Activated CD4-positive, alpha-beta T cell treated with anti-CD3 and anti-CD28 coated beads, Interleukin-2, amount 50 U/mL, for 4 hours (primary cell): Measurements from ENCODE around the gene IMPG1.

Experiments used
- DNase-seq, 2 experiments: peaks; one replicate each; pipeline ENCODE4 v3.0.0-alpha.2; 2020

The IMPG1 gene

GRCh38 chr6:75884822-75885221, 187.6 kb downstream of the IMPG1 start:
- DNase-seq: no peak

- DNase-seq: no peak
Observed at GRCh38 chr6:75882734-75883133, 189.7 kb downstream of the IMPG1 start.

- DNase-seq: no peak
Observed at GRCh38 chr6:75880305-75880704, 192.2 kb downstream of the IMPG1 start.

- DNase-seq: no peak
Observed at GRCh38 chr6:75876152-75876551, 196.3 kb downstream of the IMPG1 start.

- no peak for DNase-seq
Observed at GRCh38 chr6:75874224-75874623, 198.2 kb downstream of the IMPG1 start.
